Panc1 (cell line): ENCODE data around the gene PTAR1. TPM values are rescaled to one million over a fixed set of nuclear protein-coding genes. Genes with fewer than 3 reads are reported as not detected.
A peak's percentile ranks its signal among the peaks of the same experiment; 100 is the strongest.

Source experiments
- ATAC-seq: fragments of 200-7000 bp; cut with Tn5 transposase; 2 replicates; pipeline ENCODE4 v1.9.1; 2020; ENCODE audit warnings: mild to moderate bottlenecking, moderate library complexity
- BruUV-seq: library from RNA; stranded (reverse); fragments of 400-500 nt; replicated peaks from 2 replicates; lab custom pipeline; 2021; lab: Mats Ljungman, UMichigan
- CTCF ChIA-PET: fragments of 300-600 bp; sonication (Branson Sonifier 250); formaldehyde crosslinking; loops from one replicate; lab custom pipeline; 2022; ENCODE audit warnings: antibody characterized with exemption; lab: Charles Lee
- POLR2A ChIA-PET: fragments of 300-600 bp; sonication (Branson Sonifier 250); formaldehyde crosslinking; loops from one replicate; lab custom pipeline; 2022; ENCODE audit warnings: antibody characterized with exemption; lab: Charles Lee
- DNase-seq: peaks from one replicate; pipeline ENCODE4 v3.0.0-alpha.2; 2010; ENCODE audit warnings: low read depth, low spot score
- H3K27ac ChIP-seq: 2 replicates; pipeline ENCODE4 v1.5.1; 2011; ENCODE audit warnings: mild to moderate bottlenecking, low read length, inconsistent platforms
- H3K27me3 ChIP-seq: fragments of 200-500 bp; sonication (Bioruptor generic); 2 replicates; pipeline ENCODE4 v1.6.0; 2014; ENCODE audit warnings: low read length, inconsistent platforms; ENCODE audit not compliant: control insufficient read depth, insufficient read depth
- H3K36me3 ChIP-seq: fragments of 200-500 bp; sonication (Bioruptor generic); 2 replicates; pipeline ENCODE4 v1.5.1; 2014; ENCODE audit warnings: inconsistent platforms, mild to moderate bottlenecking, low read length, moderate library complexity; ENCODE audit not compliant: control insufficient read depth, insufficient read depth
- H3K4me1 ChIP-seq: 2 replicates; pipeline ENCODE4 v1.5.1; 2011; ENCODE audit warnings: inconsistent platforms, mild to moderate bottlenecking, low read length, moderate library complexity; ENCODE audit not compliant: control insufficient read depth, insufficient read depth
- H3K4me3 ChIP-seq, 2 experiments: 2 replicates each; pipeline ENCODE4 v1.5.1; 2011 to 2012; ENCODE audit warnings: low read depth in 2 of 2, low read length in 2 of 2, mild to moderate bottlenecking in 2 of 2, inconsistent platforms in 1 of 2, moderate library complexity in 1 of 2
- H3K9me3 ChIP-seq: fragments of 200-500 bp; sonication (Bioruptor generic); 2 replicates; pipeline ENCODE4 v1.5.1; 2014; ENCODE audit warnings: low read depth, mild to moderate bottlenecking, inconsistent platforms, low read length, moderate library complexity; ENCODE audit not compliant: control insufficient read depth, insufficient read depth
- CTCF ChIP-seq: fragments of 450-650 bp; IDR thresholded peaks from 2 replicates; pipeline ENCODE4 v1.5.1; 2017; ENCODE audit warnings: mild to moderate bottlenecking
- POLR2AphosphoS5 ChIP-seq: IDR thresholded peaks from 2 replicates; pipeline ENCODE4 v1.6.1; 2012; ENCODE audit warnings: mild to moderate bottlenecking, low read depth, low read length, moderate library complexity
- REST ChIP-seq, 2 experiments: IDR thresholded peaks; 2 replicates each; pipeline ENCODE4 v1.6.1; 2011 to 2012; ENCODE audit warnings: low read depth in 2 of 2, control low read depth in 1 of 2, low read length in 1 of 2, mild to moderate bottlenecking in 1 of 2, moderate library complexity in 1 of 2; ENCODE audit not compliant: insufficient read depth in 1 of 2
- SIN3A ChIP-seq: IDR thresholded peaks from 2 replicates; pipeline ENCODE4 v1.6.1; 2012; ENCODE audit warnings: low read depth, mild to moderate bottlenecking, low read length, moderate library complexity, borderline replicate concordance; ENCODE audit not compliant: insufficient read depth
- TCF7L2 ChIP-seq: IDR thresholded peaks from 2 replicates; pipeline ENCODE4 v1.6.1; 2011; ENCODE audit warnings: mild to moderate bottlenecking, low read depth, low read length, inconsistent platforms
- in situ Hi-C: cut with HindIII; loops from 2 replicates; pipeline ENCODE4 v1.10.0; 2016; ENCODE audit warnings: low sequenced_read_pairs, low pct_unique_long_range_greater_than_20kb
- intact Hi-C: fragments of 100-400 bp; cut with micrococcal nuclease; formaldehyde crosslinking; loops from one replicate; pipeline ENCODE4 v1.10.0; 2022; ENCODE audit not compliant: unreplicated experiment
- total RNA-seq: library from RNA; stranded (reverse); gene quantifications from one replicate; pipeline ENCODE4 v1.2.1, GENCODE V29; 2021; ENCODE audit not compliant: unreplicated experiment

Gene PTAR1
- total RNA-seq, 1 experiment from 2014 or later, result 26.0 TPM

GRCh38 chr9:69671311-69671878, 88.4 kb downstream of the PTAR1 start:
- Histone ChIP-seq H3K36me3 (no peaks in the 10 kb centered on the region), H3K9me3 (no peaks in the 10 kb centered on the region), H3K4me3 (peak overlapping the region in 1 of 2 experiments; percentile 44; a peak in 3 of 4 replicates), H3K4me1 (no peaks in the 10 kb centered on the region), H3K27ac (no peak overlapping the region), H3K27me3 (peaks cover 5% of the 10 kb centered on the region; the same call in 1 of the 2 replicates)
- CTCF ChIA-PET, result no interaction called here
- BruUV-seq, result no TSS peak
- ATAC-seq (no peak), DNase-seq (no peak)
- intact Hi-C loops, result loop anchor here (5.0 kb wide), 1 partner anchor 246 kb away; no protein-coding TSS in a partner anchor
- in situ Hi-C loops, result no loop called here
- TF ChIP-seq REST (IDR thresholded peaks at IDR 0.05; ENCODE audit: insufficient read depth in 1 of 2, low read depth in 2 of 2, low read length in 1 of 2) (no peak), TCF7L2 (no peak), POLR2AphosphoS5 (no peak), SIN3A (no peak), CTCF (no peak)
- POLR2A ChIA-PET, result no interaction called here

DNA sequence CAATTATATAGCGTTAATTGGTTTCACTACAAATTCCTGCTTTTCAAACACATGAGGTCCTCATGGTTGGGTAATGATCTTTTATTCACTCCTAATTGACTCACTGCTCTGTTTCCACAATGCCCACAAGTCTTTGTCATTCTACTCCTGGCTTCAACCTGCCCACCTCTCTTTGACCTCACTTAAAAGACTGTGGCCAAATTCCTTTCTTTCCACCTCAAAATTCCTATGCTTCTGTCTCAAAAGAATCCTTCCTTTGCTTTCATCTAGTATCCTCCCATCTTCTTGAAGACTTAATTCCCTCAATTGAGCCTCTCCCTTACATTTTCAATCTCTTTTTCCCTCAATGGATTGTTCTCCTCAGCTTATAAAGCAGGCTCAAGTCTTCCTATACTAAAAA, 92.5 kb downstream of the PTAR1 start:
- Histone ChIP-seq H3K9me3 (no peaks in the 10 kb centered on the region), H3K4me3 (no peak overlapping the region), H3K36me3 (no peaks in the 10 kb centered on the region), H3K27me3 (peaks cover 5% of the 10 kb centered on the region; the same call in 1 of the 2 replicates), H3K4me1 (no peaks in the 10 kb centered on the region), H3K27ac (no peak overlapping the region)
- no peak for TF ChIP-seq REST (IDR thresholded peaks at IDR 0.05; ENCODE audit: insufficient read depth in 1 of 2, low read depth in 2 of 2, low read length in 1 of 2)
- no peak for TF ChIP-seq TCF7L2
- TF ChIP-seq POLR2AphosphoS5, result no peak
- TF ChIP-seq SIN3A, result no peak
- TF ChIP-seq CTCF, result no peak
- no TSS peak for BruUV-seq
- intact Hi-C loops (no loop called here), in situ Hi-C loops (no loop called here)
- ATAC-seq (no peak), DNase-seq (no peak)
- CTCF ChIA-PET, result no interaction called here
- POLR2A ChIA-PET, result no interaction called here
